ENCODE data around the gene HPGD.

Gene HPGD

DNA sequence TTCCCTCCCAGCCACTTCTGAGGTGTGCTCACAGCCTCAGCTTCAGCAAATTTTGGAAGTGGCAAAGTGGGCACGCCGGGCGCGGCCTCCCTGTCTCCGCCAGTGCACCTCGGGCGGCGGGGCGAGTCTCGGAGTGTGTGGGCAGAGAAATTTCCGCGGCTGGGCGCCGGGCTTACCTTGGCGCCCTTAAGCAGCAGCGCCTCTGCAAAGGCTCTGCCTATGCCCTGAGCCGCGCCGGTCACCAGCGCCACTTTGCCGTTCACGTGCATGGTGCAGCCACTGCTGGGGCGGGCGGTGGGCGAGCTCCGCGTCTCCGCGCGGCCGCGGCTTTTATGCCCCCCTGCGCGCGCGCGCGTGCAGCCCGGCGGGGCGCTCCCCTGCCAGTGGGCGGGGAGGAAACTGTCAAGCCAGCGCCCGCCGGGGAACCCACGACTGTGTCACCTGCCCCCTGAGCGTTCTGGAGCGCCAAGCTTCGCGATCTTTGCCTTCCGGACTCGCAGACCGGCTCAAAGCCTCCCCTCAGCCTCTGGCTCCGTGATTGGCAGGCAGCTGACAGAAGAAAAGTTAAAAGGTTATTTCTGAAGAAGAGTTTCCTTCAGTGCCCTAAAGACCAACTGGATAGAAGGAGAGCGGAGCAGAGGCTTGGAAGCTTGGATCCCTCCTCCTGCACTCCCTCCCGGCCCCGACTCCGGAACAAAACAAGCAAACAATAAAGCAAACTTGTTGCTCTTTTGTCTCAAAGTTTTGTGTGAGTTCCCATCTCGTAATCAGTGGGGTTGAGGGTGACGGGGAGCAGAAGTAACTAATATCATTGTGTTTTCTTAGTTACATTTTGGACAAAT is at the start of gene HPGD:
TSS of gene HPGD (minus strand) at position 306 of the 842 bp plus-strand sequence. CDS start at position 269, 37 bp downstream.
- peak; percentile 26 to 40 for DNase-seq (ENCODE audit: low read depth in 2 of 2)

DNA sequence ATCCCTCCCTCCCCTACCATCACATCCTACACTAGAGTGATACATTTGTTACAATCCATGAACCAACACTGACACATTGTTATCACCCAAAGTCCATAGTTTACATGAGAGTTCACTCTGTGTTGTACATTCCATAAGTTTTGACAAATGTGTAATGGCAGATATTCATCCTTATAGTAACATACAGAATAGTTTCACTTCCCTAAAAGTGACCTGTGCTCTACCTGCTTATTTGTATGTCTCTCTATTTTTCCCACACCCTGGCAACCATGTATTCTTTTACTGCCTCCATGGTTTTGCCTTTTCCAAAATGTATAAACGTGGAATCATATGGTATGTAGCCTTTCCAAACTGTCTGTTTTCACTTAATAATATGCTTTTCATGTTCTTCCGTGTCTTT is 42.2 kb upstream of the HPGD start:
- no peak for DNase-seq (ENCODE audit: low read depth in 2 of 2)

DNA sequence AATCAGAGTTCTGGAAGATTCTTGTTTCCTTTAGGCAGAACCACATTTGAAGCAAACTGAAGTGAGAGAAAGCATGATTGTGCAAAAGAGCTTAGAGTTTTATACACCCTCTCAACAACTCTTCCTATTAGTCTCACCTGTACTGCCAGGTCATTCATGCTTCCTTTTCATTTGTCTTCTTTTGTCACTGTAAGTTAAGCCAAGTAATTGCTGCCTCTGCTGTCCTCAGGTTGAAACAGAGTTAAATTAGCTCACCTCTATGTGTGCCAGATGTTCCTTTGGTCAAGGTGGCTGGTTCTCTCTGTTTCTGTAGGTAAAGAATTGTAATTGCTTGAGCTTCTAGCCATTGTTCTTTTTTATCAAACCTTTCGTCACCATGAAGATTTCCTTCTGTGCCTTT is 41.1 kb upstream of the HPGD start:
- DNase-seq (ENCODE audit: low read depth in 2 of 2), result no peak

- DNase-seq (ENCODE audit: low read depth in 2 of 2), result no peak
These were observed 39.3 kb upstream of the HPGD start for GRCh38 chr4:174561560-174561959.

DNA sequence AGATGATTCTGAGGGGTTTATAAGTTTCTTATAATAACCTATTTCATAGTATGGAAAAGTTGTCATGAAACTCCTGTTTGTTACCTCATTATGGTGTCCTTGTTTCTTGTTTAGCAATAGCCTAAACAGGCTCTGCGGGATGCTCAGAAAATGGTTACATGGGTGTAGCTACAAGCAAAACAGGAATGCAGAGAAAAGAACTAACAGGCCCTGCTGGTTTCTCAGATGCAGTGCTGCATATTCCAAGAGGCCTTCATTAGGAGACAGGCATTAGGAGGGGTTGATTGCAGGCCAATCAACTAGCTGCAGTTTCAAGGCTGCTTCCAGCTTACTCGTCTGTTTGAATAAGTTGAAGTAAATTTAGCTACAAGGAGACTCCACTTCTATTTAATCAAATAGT is 37.6 kb upstream of the HPGD start:
- no peak for DNase-seq (ENCODE audit: low read depth in 2 of 2)

GRCh38 chr4:174555789-174556630 is 33.7 kb upstream of the HPGD start:
- DNase-seq (ENCODE audit: low read depth in 2 of 2), result no peak

GRCh38 chr4:174554231-174554728 is 32.0 kb upstream of the HPGD start:
- DNase-seq (ENCODE audit: low read depth in 2 of 2), result no peak

- no peak for DNase-seq (ENCODE audit: low read depth in 2 of 2)
These were observed 31.5 kb upstream of the HPGD start for GRCh38 chr4:174553828-174554227.

- DNase-seq (ENCODE audit: low read depth in 2 of 2), result no peak
These were observed 30.7 kb upstream of the HPGD start for GRCh38 chr4:174553031-174553430.

- DNase-seq (ENCODE audit: low read depth in 2 of 2), result no peak
These were observed 28.3 kb upstream of the HPGD start for GRCh38 chr4:174550541-174550940.

GRCh38 chr4:174549721-174550120 is 27.4 kb upstream of the HPGD start:
- no peak for DNase-seq (ENCODE audit: low read depth in 2 of 2)

DNA sequence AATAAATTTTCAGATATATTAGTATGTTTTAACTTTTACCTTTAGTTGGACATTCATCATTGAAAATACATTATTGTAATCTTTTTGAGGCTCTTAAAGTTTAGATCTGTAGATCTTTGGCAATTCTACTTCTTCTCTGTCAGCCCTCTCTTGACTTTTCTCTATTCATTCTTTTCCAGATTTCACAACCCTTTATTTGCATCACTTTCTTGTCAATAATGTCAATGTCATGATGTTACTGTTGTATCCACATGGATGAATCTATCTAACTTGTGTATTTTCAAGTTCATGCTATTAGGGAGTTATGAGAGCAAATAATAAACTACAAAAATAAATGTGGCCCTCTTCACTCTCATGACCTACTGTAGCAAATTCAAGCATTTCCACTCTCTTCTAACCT is 23.0 kb upstream of the HPGD start:
- no peak for DNase-seq (ENCODE audit: low read depth in 2 of 2)

GRCh38 chr4:174544496-174544895 is 22.2 kb upstream of the HPGD start:
- no peak for DNase-seq (ENCODE audit: low read depth in 2 of 2)

GRCh38 chr4:174540175-174540574 is 17.9 kb upstream of the HPGD start:
- no peak for DNase-seq (ENCODE audit: low read depth in 2 of 2)

DNA sequence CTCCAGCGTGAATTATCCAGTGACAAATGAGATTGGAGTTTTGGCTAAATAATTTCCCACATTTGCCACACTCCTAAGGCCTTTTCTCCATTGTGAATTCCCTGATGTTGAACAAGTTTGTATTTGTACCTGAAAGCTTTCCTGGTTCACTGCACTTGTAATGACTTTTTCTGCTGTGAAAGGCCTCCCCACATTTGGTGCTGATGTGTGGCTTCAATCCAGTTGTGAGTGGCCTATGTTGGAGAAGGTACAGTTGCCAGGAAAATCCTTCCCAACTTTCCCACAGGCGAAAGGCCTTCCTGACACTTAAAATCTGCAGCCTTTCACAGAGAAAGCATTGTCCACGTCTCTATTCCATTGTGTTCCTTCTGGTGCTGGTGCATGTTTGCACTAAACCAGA is 17.3 kb upstream of the HPGD start:
- no peak for DNase-seq (ENCODE audit: low read depth in 2 of 2)

DNA sequence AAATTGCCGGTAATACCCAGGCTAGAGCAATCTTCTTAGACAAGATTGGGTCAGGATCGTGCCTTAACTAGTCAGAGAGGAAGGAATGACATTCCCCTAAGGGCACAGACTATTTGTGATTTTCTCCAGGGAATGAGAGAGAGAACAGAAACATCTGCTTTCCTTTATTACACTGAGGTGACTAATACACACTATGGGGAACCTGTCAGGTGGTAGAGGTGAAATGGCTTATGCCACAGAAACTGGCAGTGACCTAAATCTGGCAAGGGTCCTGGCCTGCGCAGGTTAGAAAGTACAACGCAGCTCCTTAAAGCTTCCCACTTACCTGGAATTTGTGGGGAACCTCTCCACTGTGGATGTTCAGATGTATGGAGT is 16.6 kb upstream of the HPGD start:
- DNase-seq (ENCODE audit: low read depth in 2 of 2), result no peak

DNA sequence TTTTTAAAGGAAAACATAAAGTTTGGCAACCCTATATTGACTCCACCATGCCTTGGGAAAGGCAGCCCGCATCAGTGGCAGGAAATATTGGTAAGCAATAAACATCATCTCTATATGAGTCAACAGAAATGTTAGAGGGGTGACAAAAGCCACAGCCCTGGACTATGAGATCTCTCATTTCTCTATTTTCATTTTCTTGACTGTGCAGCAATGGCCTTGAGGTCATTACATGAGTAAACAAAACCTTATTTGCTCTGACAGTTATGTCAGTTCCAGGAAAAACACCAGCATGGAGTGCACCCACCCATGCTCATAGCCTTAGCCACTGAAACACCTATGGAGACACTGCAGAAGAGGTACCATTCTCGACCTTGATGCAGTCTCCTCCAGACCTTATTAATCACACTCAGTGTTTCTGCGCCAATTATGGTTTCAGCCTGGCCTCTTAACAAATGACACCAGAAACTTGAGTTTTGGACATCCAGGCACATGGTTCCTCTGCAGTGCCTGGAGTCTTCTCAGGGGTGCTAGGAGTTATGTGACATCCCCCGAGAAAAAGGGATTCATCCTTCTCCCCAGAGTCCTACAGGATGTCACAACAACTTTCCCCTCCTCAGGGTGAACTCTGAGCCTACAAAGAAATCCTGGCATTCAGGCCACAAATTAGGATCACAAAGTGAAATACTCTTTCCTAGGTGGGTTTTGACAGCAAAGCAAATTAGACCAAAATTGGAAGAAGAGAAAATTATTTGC is 16.0 kb upstream of the HPGD start:
- DNase-seq (ENCODE audit: low read depth in 2 of 2), result no peak

DNA sequence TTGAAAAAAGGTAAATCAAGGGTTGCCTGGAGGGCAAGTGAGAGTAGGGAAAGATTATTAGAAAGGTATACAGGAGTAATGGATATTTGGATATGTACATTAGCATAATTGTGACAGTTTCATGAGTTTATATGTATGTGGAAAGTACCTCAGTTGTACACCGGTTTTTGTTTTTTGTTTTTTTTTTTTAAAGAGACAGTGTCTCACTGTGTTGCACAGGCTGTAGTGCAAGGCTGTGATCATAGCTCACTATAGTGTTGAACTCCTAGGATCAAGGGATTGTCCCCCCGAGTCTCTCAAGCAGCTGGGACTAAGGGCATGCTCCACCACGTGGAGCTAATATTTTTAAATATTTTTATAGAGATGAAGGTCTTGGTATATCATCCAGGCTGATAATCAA is 15.3 kb upstream of the HPGD start:
- DNase-seq (ENCODE audit: low read depth in 2 of 2), result no peak

DNA sequence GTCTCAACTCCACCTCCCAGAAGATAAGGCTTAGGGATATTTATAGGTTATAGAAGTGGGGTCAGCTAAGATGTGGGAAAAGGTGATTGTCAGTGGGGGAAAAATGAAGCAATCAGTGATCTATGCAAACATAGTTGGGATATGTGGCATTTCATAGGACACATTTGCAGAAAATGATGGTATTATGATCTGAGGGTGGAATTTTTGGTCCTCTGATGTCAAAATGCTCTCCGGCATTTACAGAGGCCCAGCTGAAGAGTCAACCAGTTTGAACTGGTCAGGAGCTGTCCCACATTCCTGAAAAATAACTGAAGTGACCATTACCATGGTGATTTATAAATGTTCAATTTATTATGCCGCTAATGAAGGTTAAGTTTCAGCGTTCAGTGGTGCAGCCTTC is 12.2 kb upstream of the HPGD start:
- no peak for DNase-seq (ENCODE audit: low read depth in 2 of 2)

DNA sequence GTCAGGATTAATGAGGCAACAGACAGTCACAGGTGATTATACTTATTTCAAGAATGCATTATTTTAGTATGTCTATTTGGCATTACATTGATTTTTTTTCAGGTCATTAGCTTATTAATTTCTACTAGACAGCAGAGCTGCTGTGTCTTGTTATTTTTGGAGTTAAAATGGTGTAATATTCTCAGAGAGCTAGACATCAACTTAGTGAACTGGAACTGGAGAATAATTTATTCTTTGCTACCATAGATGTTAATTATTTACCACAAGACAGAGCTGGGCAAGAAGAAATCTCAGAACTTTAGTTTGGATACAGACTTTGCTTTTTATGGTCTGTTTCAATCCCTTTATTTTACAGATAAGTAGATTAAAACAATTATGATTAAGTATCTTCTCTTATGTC is 10.2 kb upstream of the HPGD start:
- DNase-seq (ENCODE audit: low read depth in 2 of 2), result no peak

- DNase-seq (ENCODE audit: low read depth in 2 of 2), result no peak
These were observed 9.2 kb upstream of the HPGD start for GRCh38 chr4:174531486-174531885.

- DNase-seq (ENCODE audit: low read depth in 2 of 2), result no peak
These were observed 5.9 kb upstream of the HPGD start for GRCh38 chr4:174528226-174528625.

All from stimulated activated CD8-positive, alpha-beta memory T cell treated with anti-CD3 and anti-CD28 coated beads, Interleukin-7, amount 100 ng/mL, for 1 hour (primary cell).